H9 (cell line): ENCODE data around the gene GLIPR2. TPM values are rescaled to one million over a fixed set of nuclear protein-coding genes. Genes with fewer than 3 reads are reported as not detected.
A peak's percentile ranks its signal among the peaks of the same experiment; 100 is the strongest.

Experiments
- DNase-seq: peaks from one replicate; pipeline ENCODE4 v3.0.0-alpha.2; 2017
- H2AFZ ChIP-seq: one replicate; pipeline ENCODE4 v1.6.1; 2013; ENCODE audit warnings: mild to moderate bottlenecking, low read length, control low read depth, moderate library complexity
- H2AK5ac ChIP-seq: 2 replicates; pipeline ENCODE4 v1.6.1; 2013; ENCODE audit warnings: low read length, control low read depth, mixed read lengths; ENCODE audit not compliant: insufficient read length
- H2BK120ac ChIP-seq: one replicate; pipeline ENCODE4 v1.6.1; 2013; ENCODE audit warnings: low read depth, mild to moderate bottlenecking, low read length, control low read depth, inconsistent platforms; ENCODE audit not compliant: poor library complexity, severe bottlenecking
- H2BK12ac ChIP-seq: 2 replicates; pipeline ENCODE4 v1.6.1; 2013; ENCODE audit warnings: low read length, control low read depth, mixed read lengths, low read depth; ENCODE audit not compliant: insufficient read length
- H2BK15ac ChIP-seq: 2 replicates; pipeline ENCODE4 v1.6.1; 2013; ENCODE audit warnings: low read depth, low read length, control low read depth
- H2BK20ac ChIP-seq: one replicate; pipeline ENCODE4 v1.6.1; 2013; ENCODE audit warnings: low read depth, mild to moderate bottlenecking, low read length, control low read depth, inconsistent platforms; ENCODE audit not compliant: poor library complexity, severe bottlenecking
- H2BK5ac ChIP-seq: 2 replicates; pipeline ENCODE4 v1.6.1; 2013; ENCODE audit warnings: low read length, control low read depth, mixed read lengths; ENCODE audit not compliant: insufficient read length
- H3K14ac ChIP-seq: 2 replicates; pipeline ENCODE4 v1.6.1; 2013; ENCODE audit warnings: low read length, control low read depth; ENCODE audit not compliant: insufficient read depth
- H3K18ac ChIP-seq: 2 replicates; pipeline ENCODE4 v1.6.1; 2013; ENCODE audit warnings: low read depth, mild to moderate bottlenecking, mixed read lengths, low read length, control low read depth; ENCODE audit not compliant: insufficient read length
- H3K23ac ChIP-seq: 2 replicates; pipeline ENCODE4 v1.6.1; 2013; ENCODE audit warnings: low read length, control low read depth, mixed read lengths, low read depth; ENCODE audit not compliant: insufficient read length
- H3K23me2 ChIP-seq: 2 replicates; pipeline ENCODE4 v1.6.1; 2013; ENCODE audit warnings: low read depth, mild to moderate bottlenecking, mixed read lengths, low read length, control low read depth; ENCODE audit not compliant: insufficient read length, poor library complexity, severe bottlenecking
- H3K27ac ChIP-seq: 2 replicates; pipeline ENCODE4 v1.5.1; 2013; ENCODE audit warnings: low read length, control low read depth, mixed read lengths, low read depth; ENCODE audit not compliant: insufficient read length
- H3K27me3 ChIP-seq: 2 replicates; pipeline ENCODE4 v1.6.1; 2013; ENCODE audit warnings: low read length, control low read depth, inconsistent platforms; ENCODE audit not compliant: insufficient read depth
- H3K4ac ChIP-seq: 2 replicates; pipeline ENCODE4 v1.6.1; 2013; ENCODE audit warnings: low read depth, mild to moderate bottlenecking, control low read depth, inconsistent platforms, low read length, moderate library complexity
- H3K4me1 ChIP-seq: 2 replicates; pipeline ENCODE4 v1.6.1; 2013; ENCODE audit warnings: low read length, control low read depth, inconsistent platforms; ENCODE audit not compliant: insufficient read depth
- H3K4me2 ChIP-seq: 2 replicates; pipeline ENCODE4 v1.6.1; 2013; ENCODE audit warnings: low read length, control low read depth, mixed read lengths; ENCODE audit not compliant: insufficient read length, insufficient read depth
- H3K56ac ChIP-seq: 2 replicates; pipeline ENCODE4 v1.6.1; 2013; ENCODE audit warnings: low read depth, mild to moderate bottlenecking, mixed read lengths, low read length, control low read depth; ENCODE audit not compliant: insufficient read length
- H3K79me1 ChIP-seq: 2 replicates; pipeline ENCODE4 v1.6.1; 2013; ENCODE audit warnings: low read depth, mild to moderate bottlenecking, moderate library complexity, low read length, control low read depth, inconsistent platforms; ENCODE audit not compliant: insufficient read depth, poor library complexity, severe bottlenecking
- H3K79me2 ChIP-seq: 2 replicates; pipeline ENCODE4 v1.6.1; 2013; ENCODE audit warnings: low read length, control low read depth, inconsistent platforms; ENCODE audit not compliant: insufficient read depth
- H3K9ac ChIP-seq: 2 replicates; pipeline ENCODE4 v1.6.1; 2013; ENCODE audit warnings: low read length, control low read depth, mixed read lengths; ENCODE audit not compliant: insufficient read length; ENCODE audit errors: extremely low read depth
- H3K9me3 ChIP-seq: one replicate; pipeline ENCODE4 v1.6.1; 2013; ENCODE audit warnings: low read depth, low read length, inconsistent platforms; ENCODE audit not compliant: control insufficient read depth
- H3T11ph ChIP-seq: one replicate; pipeline ENCODE4 v1.6.1; 2013; ENCODE audit warnings: mild to moderate bottlenecking, low read length, control low read depth, inconsistent platforms
- H4K20me1 ChIP-seq: one replicate; pipeline ENCODE4 v1.6.1; 2013; ENCODE audit not compliant: control insufficient read depth, insufficient read length, insufficient read depth
- H4K5ac ChIP-seq: 2 replicates; pipeline ENCODE4 v1.6.1; 2013; ENCODE audit warnings: low read depth, mild to moderate bottlenecking, mixed read lengths, low read length, control low read depth; ENCODE audit not compliant: insufficient read length
- H4K8ac ChIP-seq: replicated peaks from 2 replicates; pipeline ENCODE4 v1.6.1; 2013; ENCODE audit warnings: low read length, control low read depth, mixed read lengths, low read depth; ENCODE audit not compliant: insufficient read length
- H4K91ac ChIP-seq: 2 replicates; pipeline ENCODE4 v1.6.1; 2013; ENCODE audit warnings: low read depth, mild to moderate bottlenecking, moderate library complexity, mixed read lengths, low read length, control low read depth; ENCODE audit not compliant: insufficient read length
- H3K27ac Mint-ChIP-seq, 3 experiments: 2 replicates in 2 of 3; 3 replicates in 1 of 3; pipeline ENCODE4 v1.8.0; 2020 to 2021; ENCODE audit warnings: mixed read lengths in 3 of 3, mild to moderate bottlenecking in 1 of 3, moderate library complexity in 1 of 3
- H3K27me3 Mint-ChIP-seq: 2 replicates; pipeline ENCODE4 v1.8.0; 2021; ENCODE audit warnings: low read depth, mild to moderate bottlenecking, moderate library complexity, mixed read lengths
- H3K36me3 Mint-ChIP-seq, 3 experiments: 2 replicates in 2 of 3; 3 replicates in 1 of 3; pipeline ENCODE4 v1.8.0; 2020 to 2021; ENCODE audit warnings: low read depth in 3 of 3, mixed read lengths in 3 of 3; ENCODE audit not compliant: insufficient read depth in 1 of 3
- H3K4me1 Mint-ChIP-seq, 2 experiments: 2 replicates each; pipeline ENCODE4 v1.8.0; 2020; ENCODE audit warnings: mixed read lengths in 2 of 2
- H3K4me3 Mint-ChIP-seq, 2 experiments: 2 replicates in 1 of 2; 3 replicates in 1 of 2; pipeline ENCODE4 v1.8.0; 2020 to 2021; ENCODE audit warnings: mild to moderate bottlenecking in 2 of 2, mixed read lengths in 2 of 2, moderate library complexity in 1 of 2
- H3K9me3 Mint-ChIP-seq, 2 experiments: 2 replicates in 1 of 2; 3 replicates in 1 of 2; pipeline ENCODE4 v1.8.0; 2020; ENCODE audit warnings: mild to moderate bottlenecking in 2 of 2, mixed read lengths in 2 of 2, moderate library complexity in 1 of 2
- CTCF ChIP-seq: fragments of 200-600 bp; sonication (generic); conservative IDR thresholded peaks from 3 replicates; pipeline ENCODE4 v1.8.0; 2021; ENCODE audit warnings: antibody characterized with exemption, mild to moderate bottlenecking
- WGBS: extraction: QIAGEN DNeasy Blood & Tissue Kit; methylation state at CpG from one replicate; pipeline ENCODE4 v1.1.7; 2013; ENCODE audit warnings: missing lambda C conversion rate, low lambda C conversion rate, mixed read lengths; ENCODE audit not compliant: insufficient read length; ENCODE audit errors: extremely low coverage; 5-methylcytosine and 5-hydroxymethylcytosine counted together
- total RNA-seq: library from RNA; stranded (reverse); gene quantifications from 2 replicates; pipeline ENCODE4 v1.2.1, GENCODE V29; 2021

GLIPR2 gene
- total RNA-seq, 1 experiment from 2014 or later, result 10.0 TPM

GRCh38 chr9:36102742-36103495 lies 33.6 kb upstream of the GLIPR2 start:
- Mint-ChIP-seq H3K27ac (peak overlapping the region in 2 of 3 experiments; percentile 16 to 65; a peak in 4 of 7 replicates), H3K36me3 (peaks cover 0 to 1% (median 0%) of the 10 kb centered on the region in 3 experiments; a peak in 1 of 7 replicates), H3K4me1 (peaks cover 25 to 30% of the 10 kb centered on the region in 2 experiments), H3K27me3 (no peaks in the 10 kb centered on the region), H3K4me3 (no peak overlapping the region), H3K9me3 (no peaks in the 10 kb centered on the region)
- H4K5ac ChIP-seq, result no peak overlapping the region
- H4K20me1 ChIP-seq, result no peaks in the 10 kb centered on the region
- H2BK120ac ChIP-seq, result no peak overlapping the region
- H3K79me2 ChIP-seq, result no peaks in the 10 kb centered on the region
- no peak overlapping the region for H4K8ac ChIP-seq
- H2BK12ac ChIP-seq, result no peak overlapping the region
- H3K27me3 ChIP-seq, result no peaks in the 10 kb centered on the region
- no peak overlapping the region for H2BK20ac ChIP-seq
- no peak overlapping the region for H3K14ac ChIP-seq
- H3K4me1 ChIP-seq, result no peaks in the 10 kb centered on the region
- no peaks in the 10 kb centered on the region for H3K23me2 ChIP-seq
- no peak overlapping the region for H3K9ac ChIP-seq
- no peak overlapping the region for H3K56ac ChIP-seq
- no peak overlapping the region for H3K18ac ChIP-seq
- H4K91ac ChIP-seq, result no peak overlapping the region
- H2BK15ac ChIP-seq, result no peak overlapping the region
- no peak overlapping the region for H3K23ac ChIP-seq
- H2AFZ ChIP-seq, result no peak overlapping the region
- no peak overlapping the region for H2AK5ac ChIP-seq
- H3K27ac ChIP-seq, result no peak overlapping the region
- peak; percentile 90 for TF ChIP-seq CTCF
- no peaks in the 10 kb centered on the region for H3K79me1 ChIP-seq
- peak; percentile 88 for DNase-seq
- no peak overlapping the region for H3T11ph ChIP-seq
- no peak overlapping the region for H2BK5ac ChIP-seq
- no CpG with 5 or more reads among the region's 10 CpGs for WGBS
- H3K4me2 ChIP-seq, result no peak overlapping the region
- H3K9me3 ChIP-seq, result no peaks in the 10 kb centered on the region
- no peak overlapping the region for H3K4ac ChIP-seq
